ENCODE measurements around the gene TYR.

Gene TYR

GRCh38 chr11:89177691-89178231 is at the start of gene TYR:
Gene TYR, plus strand, starts transcription at chr11:89177875. Its CDS starts 79 bp downstream, at chr11:89177954.
- Histone ChIP-seq H3K27me3 (ENCODE audit: control insufficient read depth, insufficient read depth, low read length) (no peaks in the 10 kb centered on the region), H3K4me3 (ENCODE audit: low read depth, low read length) (no peak within 1 kb of the TSS), H3K9ac (ENCODE audit: low read length) (no peak within 1 kb of the TSS), H3K4me1 (ENCODE audit: control insufficient read depth, insufficient read depth, low read length) (peaks cover 7% of the 10 kb centered on the region; the same call in 1 of the 2 replicates), H3K27ac (ENCODE audit: low read depth, low read length) (no peak within 1 kb of the TSS), H3K36me3 (ENCODE audit: control insufficient read depth, insufficient read depth, low read length) (no peaks in the 10 kb centered on the region), H3K9me3 (ENCODE audit: control insufficient read depth, insufficient read depth, low read depth, low read length) (no peaks in the 10 kb centered on the region)

- Histone ChIP-seq H3K9ac (ENCODE audit: low read length) (no peak overlapping the region), H3K4me3 (ENCODE audit: low read depth, low read length) (no peak overlapping the region), H3K27me3 (ENCODE audit: control insufficient read depth, insufficient read depth, low read length) (no peaks in the 10 kb centered on the region), H3K4me1 (ENCODE audit: control insufficient read depth, insufficient read depth, low read length) (no peaks in the 10 kb centered on the region), H3K9me3 (ENCODE audit: control insufficient read depth, insufficient read depth, low read depth, low read length) (no peaks in the 10 kb centered on the region), H3K36me3 (ENCODE audit: control insufficient read depth, insufficient read depth, low read length) (no peaks in the 10 kb centered on the region), H3K27ac (ENCODE audit: low read depth, low read length) (no peak overlapping the region)
Observed at GRCh38 chr11:89136606-89137005, 41.1 kb upstream of the TYR start.

- no peak overlapping the region for H3K9ac ChIP-seq (ENCODE audit: low read length)
- H3K27ac ChIP-seq (ENCODE audit: low read depth, low read length), result no peak overlapping the region
- no peaks in the 10 kb centered on the region for H3K36me3 ChIP-seq (ENCODE audit: control insufficient read depth, insufficient read depth, low read length)
- no peaks in the 10 kb centered on the region for H3K27me3 ChIP-seq (ENCODE audit: control insufficient read depth, insufficient read depth, low read length)
- no peak overlapping the region for H3K4me3 ChIP-seq (ENCODE audit: low read depth, low read length)
- H3K4me1 ChIP-seq (ENCODE audit: control insufficient read depth, insufficient read depth, low read length), result no peaks in the 10 kb centered on the region
- H3K9me3 ChIP-seq (ENCODE audit: control insufficient read depth, insufficient read depth, low read depth, low read length), result no peaks in the 10 kb centered on the region
Observed at GRCh38 chr11:89147229-89147628, 30.4 kb upstream of the TYR start.

- Histone ChIP-seq H3K9me3 (ENCODE audit: control insufficient read depth, insufficient read depth, low read depth, low read length) (no peaks in the 10 kb centered on the region), H3K36me3 (ENCODE audit: control insufficient read depth, insufficient read depth, low read length) (no peaks in the 10 kb centered on the region), H3K4me3 (ENCODE audit: low read depth, low read length) (no peak overlapping the region), H3K27me3 (ENCODE audit: control insufficient read depth, insufficient read depth, low read length) (no peaks in the 10 kb centered on the region), H3K4me1 (ENCODE audit: control insufficient read depth, insufficient read depth, low read length) (no peaks in the 10 kb centered on the region), H3K9ac (ENCODE audit: low read length) (no peak overlapping the region), H3K27ac (ENCODE audit: low read depth, low read length) (no peak overlapping the region)
Observed at GRCh38 chr11:89159974-89160373, 17.7 kb upstream of the TYR start.

GRCh38 chr11:89161949-89162348 is 15.7 kb upstream of the TYR start:
- Histone ChIP-seq H3K9ac (ENCODE audit: low read length) (no peak overlapping the region), H3K4me1 (ENCODE audit: control insufficient read depth, insufficient read depth, low read length) (no peaks in the 10 kb centered on the region), H3K9me3 (ENCODE audit: control insufficient read depth, insufficient read depth, low read depth, low read length) (no peaks in the 10 kb centered on the region)

GRCh38 chr11:89163686-89164085 is 14.0 kb upstream of the TYR start:
- no peak overlapping the region for H3K27ac ChIP-seq (ENCODE audit: low read depth, low read length)
- no peak overlapping the region for H3K4me3 ChIP-seq (ENCODE audit: low read depth, low read length)
- H3K4me1 ChIP-seq (ENCODE audit: control insufficient read depth, insufficient read depth, low read length), result no peaks in the 10 kb centered on the region
- H3K9ac ChIP-seq (ENCODE audit: low read length), result no peak overlapping the region
- H3K36me3 ChIP-seq (ENCODE audit: control insufficient read depth, insufficient read depth, low read length), result no peaks in the 10 kb centered on the region
- no peaks in the 10 kb centered on the region for H3K9me3 ChIP-seq (ENCODE audit: control insufficient read depth, insufficient read depth, low read depth, low read length)
- H3K27me3 ChIP-seq (ENCODE audit: control insufficient read depth, insufficient read depth, low read length), result no peaks in the 10 kb centered on the region

More at GRCh38 chr11:89161949-89162348, 15.7 kb upstream of the TYR start:
- H3K4me3 ChIP-seq (ENCODE audit: low read depth, low read length), result no peak overlapping the region
- H3K27ac ChIP-seq (ENCODE audit: low read depth, low read length), result no peak overlapping the region
- no peaks in the 10 kb centered on the region for H3K36me3 ChIP-seq (ENCODE audit: control insufficient read depth, insufficient read depth, low read length)
- H3K27me3 ChIP-seq (ENCODE audit: control insufficient read depth, insufficient read depth, low read length), result no peaks in the 10 kb centered on the region

GRCh38 chr11:89168396-89168795 is 9.3 kb upstream of the TYR start:
- no peaks in the 10 kb centered on the region for H3K27me3 ChIP-seq (ENCODE audit: control insufficient read depth, insufficient read depth, low read length)
- no peaks in the 10 kb centered on the region; the same call in 1 of the 2 replicates for H3K4me1 ChIP-seq (ENCODE audit: control insufficient read depth, insufficient read depth, low read length)
- no peak overlapping the region for H3K27ac ChIP-seq (ENCODE audit: low read depth, low read length)
- H3K4me3 ChIP-seq (ENCODE audit: low read depth, low read length), result no peak overlapping the region
- no peak overlapping the region for H3K9ac ChIP-seq (ENCODE audit: low read length)
- H3K36me3 ChIP-seq (ENCODE audit: control insufficient read depth, insufficient read depth, low read length), result no peaks in the 10 kb centered on the region
- no peaks in the 10 kb centered on the region for H3K9me3 ChIP-seq (ENCODE audit: control insufficient read depth, insufficient read depth, low read depth, low read length)

GRCh38 chr11:89175796-89176195 is 1.9 kb upstream of the TYR start:
- H3K36me3 ChIP-seq (ENCODE audit: control insufficient read depth, insufficient read depth, low read length), result no peaks in the 10 kb centered on the region
- no peak overlapping the region for H3K27ac ChIP-seq (ENCODE audit: low read depth, low read length)
- no peak overlapping the region for H3K4me3 ChIP-seq (ENCODE audit: low read depth, low read length)
- H3K27me3 ChIP-seq (ENCODE audit: control insufficient read depth, insufficient read depth, low read length), result no peaks in the 10 kb centered on the region
- no peak overlapping the region for H3K9ac ChIP-seq (ENCODE audit: low read length)
- peaks cover 3% of the 10 kb centered on the region; the same call in 1 of the 2 replicates for H3K4me1 ChIP-seq (ENCODE audit: control insufficient read depth, insufficient read depth, low read length)
- no peaks in the 10 kb centered on the region for H3K9me3 ChIP-seq (ENCODE audit: control insufficient read depth, insufficient read depth, low read depth, low read length)

GRCh38 chr11:89176938-89177337 is 737 bp upstream of the TYR start:
- Histone ChIP-seq H3K9me3 (ENCODE audit: control insufficient read depth, insufficient read depth, low read depth, low read length) (no peaks in the 10 kb centered on the region), H3K4me3 (ENCODE audit: low read depth, low read length) (no peak overlapping the region), H3K27ac (ENCODE audit: low read depth, low read length) (no peak overlapping the region), H3K36me3 (ENCODE audit: control insufficient read depth, insufficient read depth, low read length) (no peaks in the 10 kb centered on the region), H3K4me1 (ENCODE audit: control insufficient read depth, insufficient read depth, low read length) (peaks cover 7% of the 10 kb centered on the region; the same call in 1 of the 2 replicates), H3K9ac (ENCODE audit: low read length) (no peak overlapping the region), H3K27me3 (ENCODE audit: control insufficient read depth, insufficient read depth, low read length) (no peaks in the 10 kb centered on the region)

- Histone ChIP-seq H3K27ac (ENCODE audit: low read depth, low read length) (0 out of 2 replicates have a peak overlapping the region, but pooled peaks have one; percentile 8), H3K9ac (ENCODE audit: low read length) (no peak overlapping the region), H3K27me3 (ENCODE audit: control insufficient read depth, insufficient read depth, low read length) (no peaks in the 10 kb centered on the region), H3K36me3 (ENCODE audit: control insufficient read depth, insufficient read depth, low read length) (no peaks in the 10 kb centered on the region), H3K4me1 (ENCODE audit: control insufficient read depth, insufficient read depth, low read length) (peaks cover 7% of the 10 kb centered on the region; the same call in 1 of the 2 replicates), H3K4me3 (ENCODE audit: low read depth, low read length) (no peak overlapping the region), H3K9me3 (ENCODE audit: control insufficient read depth, insufficient read depth, low read depth, low read length) (no peaks in the 10 kb centered on the region)
Observed at GRCh38 chr11:89181111-89181510, 3.4 kb downstream of the TYR start.

- Histone ChIP-seq H3K9ac (ENCODE audit: low read length) (no peak overlapping the region), H3K4me3 (ENCODE audit: low read depth, low read length) (no peak overlapping the region), H3K9me3 (ENCODE audit: control insufficient read depth, insufficient read depth, low read depth, low read length) (no peaks in the 10 kb centered on the region), H3K27me3 (ENCODE audit: control insufficient read depth, insufficient read depth, low read length) (no peaks in the 10 kb centered on the region), H3K36me3 (ENCODE audit: control insufficient read depth, insufficient read depth, low read length) (no peaks in the 10 kb centered on the region), H3K4me1 (ENCODE audit: control insufficient read depth, insufficient read depth, low read length) (peaks cover 7% of the 10 kb centered on the region; the same call in 1 of the 2 replicates), H3K27ac (ENCODE audit: low read depth, low read length) (no peak overlapping the region)
Observed at GRCh38 chr11:89182773-89183518, 5.3 kb downstream of the TYR start.

Data from HUES6 (cell line).